NCI-H1092 treated with DMSO at 0.1 percent for 48 hours (cell line): ENCODE measurements around the gene HUNK.

Source experiments
- DNase-seq: peaks from one replicate; lab custom pipeline; 2025; lab: John Stamatoyannopoulos, UW

HUNK gene

GRCh38 chr21:31959881-31960280 lies 87.1 kb downstream of the HUNK start:
- DNase-seq: no peak

- no peak for DNase-seq
These were observed 88.2 kb downstream of the HUNK start for GRCh38 chr21:31961027-31961426.

- no peak for DNase-seq
These were observed 88.9 kb downstream of the HUNK start for GRCh38 chr21:31961704-31962103.

DNA sequence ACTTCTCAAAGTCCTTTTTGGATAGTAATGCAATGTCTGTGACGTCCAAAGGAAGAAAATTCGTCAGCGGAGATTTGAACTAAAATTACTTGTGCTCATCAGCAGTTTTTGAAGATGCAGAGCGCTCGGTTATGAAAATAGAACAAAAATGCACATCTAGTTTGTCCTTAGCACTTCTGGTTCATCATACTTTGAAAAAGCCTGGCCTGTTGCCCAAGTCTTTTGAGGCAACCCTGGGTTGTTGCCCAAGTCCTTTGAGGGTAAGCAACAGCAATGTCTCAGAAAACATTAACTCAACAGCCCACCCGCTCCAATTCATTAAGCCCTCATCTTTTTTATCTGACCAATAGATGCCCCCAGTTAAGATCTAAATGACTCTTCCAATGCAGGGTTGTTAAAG lies 91.9 kb downstream of the HUNK start:
- DNase-seq: no peak

- DNase-seq: peak; percentile 8
These were observed 94.5 kb downstream of the HUNK start for GRCh38 chr21:31967334-31967733.

GRCh38 chr21:31972622-31973021 lies 99.8 kb downstream of the HUNK start:
- DNase-seq: no peak

DNA sequence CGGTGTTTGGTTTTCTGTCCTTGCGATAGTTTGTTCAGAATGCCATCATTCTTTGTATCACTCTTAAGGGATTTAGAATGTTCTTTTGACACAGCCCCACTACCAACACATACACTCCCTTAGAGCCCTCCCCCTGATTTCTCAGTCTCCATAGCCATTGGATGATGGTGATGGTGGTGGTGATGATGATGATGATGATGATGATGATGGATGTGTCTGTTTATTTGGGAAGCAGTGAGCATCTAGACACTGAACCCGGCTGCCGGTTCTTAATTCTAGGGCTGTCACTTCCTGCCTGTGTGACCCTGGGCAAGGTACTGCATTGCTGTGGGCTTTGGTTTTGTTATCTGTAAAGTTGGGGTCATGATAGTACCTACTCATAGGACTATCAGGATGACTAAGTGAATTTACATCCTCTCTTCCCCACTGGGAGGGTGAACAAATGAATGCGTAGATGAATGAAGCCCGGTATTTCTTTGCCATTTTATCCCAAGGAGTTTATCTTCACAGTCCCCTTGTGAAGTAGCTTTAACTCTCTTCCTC lies 100.7 kb downstream of the HUNK start:
- no peak for DNase-seq

- no peak for DNase-seq
These were observed 101.7 kb downstream of the HUNK start for GRCh38 chr21:31974454-31974985.

- no peak for DNase-seq
These were observed 102.7 kb downstream of the HUNK start for GRCh38 chr21:31975491-31975890.

GRCh38 chr21:31977816-31978215 lies 105.0 kb downstream of the HUNK start:
- no peak for DNase-seq

- DNase-seq: no peak
These were observed 110.3 kb downstream of the HUNK start for GRCh38 chr21:31983120-31983519.

GRCh38 chr21:31983554-31983953 lies 110.7 kb downstream of the HUNK start:
- DNase-seq: no peak

DNA sequence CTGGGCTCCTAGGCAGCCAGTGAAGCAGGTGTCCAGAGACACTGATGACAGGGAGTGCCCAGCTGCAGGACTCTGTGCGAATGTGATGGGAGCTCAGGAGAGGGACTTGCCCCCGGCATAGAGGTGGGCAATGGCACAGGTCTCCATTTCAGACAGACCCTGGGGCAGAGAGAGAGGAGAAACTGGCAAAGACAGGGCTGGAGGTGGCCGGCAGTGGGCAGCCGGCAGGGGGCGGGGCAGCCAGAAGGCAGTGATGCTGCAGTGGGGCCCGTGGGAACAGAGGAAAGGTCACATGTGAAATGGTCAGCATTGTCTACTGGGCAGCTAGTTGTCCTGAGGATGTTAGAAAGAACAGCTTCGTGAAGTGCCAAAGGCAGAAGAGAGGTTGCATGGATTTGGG lies 112.6 kb downstream of the HUNK start:
- no peak for DNase-seq

- DNase-seq: no peak
These were observed 113.4 kb downstream of the HUNK start for GRCh38 chr21:31986035-31986856.

- no peak for DNase-seq
These were observed 114.9 kb downstream of the HUNK start for GRCh38 chr21:31987696-31988095.

GRCh38 chr21:31988492-31989290 lies 115.9 kb downstream of the HUNK start:
- DNase-seq: no peak

DNA sequence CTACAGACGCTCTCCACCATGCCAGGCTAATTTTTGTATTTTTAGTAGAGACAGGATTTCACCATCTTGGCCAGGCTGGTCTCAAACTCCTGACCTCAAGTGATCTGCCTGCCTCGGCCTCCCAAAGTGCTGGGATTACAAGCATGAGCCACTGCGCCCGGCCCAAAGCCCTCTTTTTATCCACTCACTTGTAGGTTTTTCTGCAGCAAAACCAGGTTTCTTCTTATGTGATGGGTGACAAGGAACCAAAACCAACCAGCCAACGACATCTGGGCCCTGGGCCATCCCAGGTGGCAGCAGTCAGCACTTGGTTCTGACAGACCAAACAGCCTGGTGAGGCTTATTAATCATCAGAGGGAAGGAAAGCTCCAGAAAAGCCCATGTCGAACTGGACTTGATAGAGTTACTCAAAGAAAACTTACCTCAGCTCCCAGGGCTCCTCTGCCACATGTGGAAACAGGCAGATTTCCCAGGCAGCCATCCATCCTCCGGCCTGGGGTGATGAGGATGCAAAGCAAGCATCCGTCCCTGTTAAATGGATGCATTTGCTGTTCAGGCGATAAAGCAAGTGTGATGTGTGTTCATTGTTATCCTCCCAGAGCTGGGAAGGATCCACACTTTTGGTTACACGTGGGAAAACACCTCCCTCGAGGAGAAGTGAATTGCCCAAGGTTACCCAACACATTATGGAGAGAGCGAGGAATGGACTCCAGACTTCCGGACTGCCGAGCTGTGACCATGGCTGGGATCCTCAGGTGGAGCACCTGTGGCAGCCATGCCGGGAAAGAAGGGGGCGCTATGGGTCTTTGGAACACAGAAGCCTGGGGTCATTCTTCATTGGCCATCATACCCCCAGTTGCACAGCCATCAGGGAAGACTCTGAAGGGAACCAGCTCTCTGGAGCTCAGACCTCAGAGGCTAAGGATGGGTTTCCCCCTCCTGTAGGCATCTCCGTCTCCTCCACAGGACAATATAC lies 118.8 kb downstream of the HUNK start:
- no peak for DNase-seq

DNA sequence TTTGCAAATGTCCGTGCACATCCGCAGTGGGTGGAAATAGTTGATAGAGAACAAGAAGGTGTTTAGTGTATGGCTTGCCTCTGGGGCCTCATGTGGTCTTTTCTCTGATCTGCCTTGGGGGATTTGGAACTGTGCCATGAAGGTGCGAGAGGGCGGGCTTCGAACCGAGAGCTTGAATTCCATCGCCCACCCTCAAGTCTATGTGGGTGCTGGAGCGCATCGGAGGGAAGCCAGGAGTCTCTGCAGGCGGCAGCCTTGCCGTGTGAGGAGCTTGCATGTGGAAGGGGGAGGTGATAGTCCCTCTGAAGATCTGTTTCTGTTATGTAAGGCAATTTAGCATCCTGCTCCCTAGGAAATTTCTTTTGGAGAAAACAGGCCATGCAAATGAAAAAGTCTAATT lies 119.6 kb downstream of the HUNK start:
- no peak for DNase-seq

DNA sequence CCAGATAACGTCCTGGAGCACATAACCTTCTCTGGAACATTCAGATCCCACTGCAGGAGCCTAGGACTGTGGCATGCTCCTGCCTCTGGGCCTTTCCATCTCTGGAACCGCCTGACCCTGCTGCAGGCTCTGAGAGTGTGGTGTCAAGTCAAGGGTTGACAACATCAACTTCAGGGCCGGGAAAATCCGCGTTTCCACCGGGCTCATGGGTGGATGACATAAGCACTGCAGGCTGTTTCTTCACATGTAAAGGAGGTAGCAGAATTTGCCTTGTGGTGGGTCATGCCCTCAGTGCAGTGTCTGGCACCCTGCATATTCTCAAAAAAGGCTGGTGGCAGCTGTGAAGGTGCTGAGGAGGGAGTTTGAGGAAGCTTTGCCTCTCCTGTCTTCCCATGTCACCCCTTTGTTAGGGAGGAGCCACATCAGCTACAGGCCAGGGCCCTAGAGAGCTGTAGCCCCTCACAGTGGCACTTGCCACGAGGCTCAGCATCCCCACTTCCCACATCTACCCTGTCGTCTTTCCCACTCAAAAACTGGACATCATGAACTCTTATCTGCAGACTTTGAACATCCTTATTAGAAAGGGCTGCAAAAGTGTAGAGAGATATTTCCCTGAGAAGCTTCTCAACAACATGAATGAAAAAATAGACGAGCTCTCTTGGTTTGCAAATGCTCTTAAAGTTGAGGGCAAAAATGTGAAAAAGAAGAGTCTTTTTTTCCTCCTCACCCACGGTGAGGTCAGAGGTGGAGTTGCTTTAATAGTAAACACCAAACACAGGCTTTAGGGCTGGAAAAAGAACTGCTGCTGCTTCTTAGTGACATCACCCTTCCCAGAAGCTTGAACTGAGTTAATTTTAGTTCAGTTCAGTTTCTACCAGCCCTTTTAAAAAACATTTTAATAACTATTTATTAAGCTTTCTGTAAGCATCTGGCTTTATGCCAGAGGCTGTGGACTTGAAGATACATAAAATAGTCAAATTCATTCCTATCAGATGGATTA lies 121.3 kb downstream of the HUNK start:
- DNase-seq: no peak

DNA sequence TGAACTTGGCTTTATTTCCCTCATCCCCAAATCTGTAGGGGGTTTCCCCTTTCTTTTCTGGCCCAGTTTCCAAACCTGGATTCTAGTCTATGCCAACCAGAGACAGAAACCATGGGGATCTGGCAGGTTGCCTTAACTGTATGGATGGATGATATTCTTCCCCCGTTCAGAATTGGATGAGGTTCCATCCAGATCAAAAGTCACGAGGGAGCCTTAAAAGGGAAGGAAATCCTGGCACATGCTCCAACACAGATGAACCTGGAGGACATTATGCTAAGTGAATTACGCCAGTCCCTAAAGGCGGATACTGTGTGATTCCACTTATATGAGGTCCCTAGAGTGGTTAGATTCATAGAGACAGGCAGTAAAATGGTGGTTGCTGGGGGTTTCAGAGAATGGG lies 124.4 kb downstream of the HUNK start:
- peak; percentile 85 for DNase-seq
